GM12873 (cell line): ENCODE data around the gene TOMM20L.

Source experiments
- TF ChIP-seq, protein P1 (sequence below): IDR thresholded peaks from 2 replicates; pipeline ENCODE4 v1.5.1; 2012; ENCODE audit warnings: low read depth, mild to moderate bottlenecking, moderate library complexity, low read length, control low read depth; ENCODE audit not compliant: insufficient read depth; ENCODE audit errors: missing control alignments

The TOMM20L gene

DNA sequence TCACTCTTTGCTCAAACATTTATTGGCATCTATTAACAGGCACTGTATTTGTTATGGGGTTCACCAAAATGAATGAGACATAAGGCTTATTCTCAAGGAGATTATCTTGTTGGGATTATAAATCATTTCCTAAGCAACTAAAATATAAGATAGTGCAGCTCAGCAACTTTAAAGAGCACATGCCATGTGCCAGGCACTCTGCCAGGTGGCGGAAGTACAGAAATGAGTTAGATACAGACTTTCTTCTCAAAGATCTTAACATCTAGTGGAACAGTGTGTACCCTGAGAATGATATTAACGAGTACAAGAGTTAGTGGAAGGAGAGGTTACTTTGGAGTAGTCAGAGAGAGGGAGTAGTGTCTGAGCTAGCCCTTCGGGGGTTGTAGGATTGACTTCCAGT, 28.4 kb upstream of the TOMM20L start:
- TF ChIP-seq, protein P1, sequence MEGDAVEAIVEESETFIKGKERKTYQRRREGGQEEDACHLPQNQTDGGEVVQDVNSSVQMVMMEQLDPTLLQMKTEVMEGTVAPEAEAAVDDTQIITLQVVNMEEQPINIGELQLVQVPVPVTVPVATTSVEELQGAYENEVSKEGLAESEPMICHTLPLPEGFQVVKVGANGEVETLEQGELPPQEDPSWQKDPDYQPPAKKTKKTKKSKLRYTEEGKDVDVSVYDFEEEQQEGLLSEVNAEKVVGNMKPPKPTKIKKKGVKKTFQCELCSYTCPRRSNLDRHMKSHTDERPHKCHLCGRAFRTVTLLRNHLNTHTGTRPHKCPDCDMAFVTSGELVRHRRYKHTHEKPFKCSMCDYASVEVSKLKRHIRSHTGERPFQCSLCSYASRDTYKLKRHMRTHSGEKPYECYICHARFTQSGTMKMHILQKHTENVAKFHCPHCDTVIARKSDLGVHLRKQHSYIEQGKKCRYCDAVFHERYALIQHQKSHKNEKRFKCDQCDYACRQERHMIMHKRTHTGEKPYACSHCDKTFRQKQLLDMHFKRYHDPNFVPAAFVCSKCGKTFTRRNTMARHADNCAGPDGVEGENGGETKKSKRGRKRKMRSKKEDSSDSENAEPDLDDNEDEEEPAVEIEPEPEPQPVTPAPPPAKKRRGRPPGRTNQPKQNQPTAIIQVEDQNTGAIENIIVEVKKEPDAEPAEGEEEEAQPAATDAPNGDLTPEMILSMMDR: no peak

GRCh38 chr14:58368956-58369355, 26.8 kb upstream of the TOMM20L start:
- TF ChIP-seq, protein P1: no peak

DNA sequence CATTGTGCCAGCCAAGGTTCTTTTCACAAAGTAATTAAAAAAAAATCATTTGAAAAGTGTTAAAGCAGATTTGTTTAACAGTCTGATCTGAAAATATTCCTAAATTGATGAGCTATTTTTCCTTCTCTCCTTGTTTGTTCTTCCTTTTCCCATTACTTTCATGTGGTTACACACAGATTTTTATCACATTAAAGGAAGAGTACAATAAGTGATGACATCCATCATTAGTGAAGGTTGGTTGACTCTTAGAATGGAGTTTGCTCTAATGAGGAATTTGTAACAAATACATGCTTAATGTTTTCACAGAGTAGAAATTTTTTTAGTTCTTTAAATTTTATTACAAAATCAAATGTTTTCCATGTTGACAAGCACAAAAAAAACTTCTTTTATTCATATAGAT, 18.9 kb upstream of the TOMM20L start:
- TF ChIP-seq, protein P1: no peak

DNA sequence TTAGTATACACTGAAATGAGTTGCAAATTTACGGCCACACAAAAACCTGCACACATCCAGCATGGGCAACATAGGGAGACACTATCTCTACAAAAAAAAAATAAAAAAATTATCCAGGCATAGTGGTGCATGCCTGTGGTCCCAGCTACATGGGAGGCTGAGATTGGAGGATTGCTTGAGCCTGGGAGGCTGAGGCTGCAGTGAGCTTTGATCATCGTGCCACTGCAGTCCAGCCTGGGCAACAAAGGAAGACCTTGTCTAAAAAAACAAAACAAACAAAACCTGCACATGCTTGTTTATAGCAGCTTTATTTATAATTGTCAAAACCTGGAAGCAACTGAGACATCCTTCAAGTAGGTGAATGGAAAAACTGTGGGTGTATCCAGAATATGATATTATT, 4.9 kb upstream of the TOMM20L start:
- TF ChIP-seq, protein P1: no peak

- TF ChIP-seq, protein P1: no peak
Observed at GRCh38 chr14:58395562-58395811, 243 bp upstream of the TOMM20L start.

- TF ChIP-seq, protein P1: no peak
Observed at GRCh38 chr14:58397156-58397555, 1.4 kb downstream of the TOMM20L start.

DNA sequence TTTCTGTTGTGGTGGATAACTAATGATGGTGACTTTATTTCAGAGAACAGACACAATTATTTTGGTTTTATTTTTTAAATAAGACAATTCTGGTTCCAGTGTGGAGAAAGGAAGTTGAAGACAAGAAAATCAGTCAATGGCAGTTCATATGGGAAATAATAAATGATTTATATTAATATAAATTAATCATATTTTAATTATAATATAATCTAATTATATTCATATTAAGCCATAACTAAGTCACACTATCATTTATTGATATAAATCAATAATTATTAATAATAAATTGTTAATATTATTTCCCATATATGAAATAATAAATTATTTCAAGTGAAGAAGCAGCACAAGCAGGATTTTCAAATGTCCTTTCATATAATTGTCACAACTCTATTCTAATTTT, 2.8 kb downstream of the TOMM20L start:
- TF ChIP-seq, protein P1: no peak

DNA sequence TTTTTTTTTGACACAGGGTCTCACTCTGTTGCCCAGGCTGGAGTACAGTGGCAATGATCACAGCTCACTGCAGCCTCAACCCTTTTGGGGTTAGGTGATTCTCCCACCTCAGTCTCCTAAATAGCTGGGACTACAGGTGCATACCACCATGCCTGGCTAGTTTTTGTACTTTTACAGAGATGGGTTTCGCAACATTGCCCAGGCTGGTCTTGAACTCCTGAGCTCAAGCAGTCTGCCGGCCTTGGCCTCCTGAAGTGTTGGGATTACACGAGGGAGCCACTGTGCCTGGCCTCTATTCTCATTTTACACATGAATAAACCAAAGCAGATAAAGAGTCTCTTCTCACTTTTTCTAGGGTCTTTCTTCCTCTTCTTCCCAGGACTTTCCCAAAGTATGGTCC, 3.2 kb downstream of the TOMM20L start:
- TF ChIP-seq, protein P1: no peak
